Neural progenitor cell (in vitro differentiated cells): ENCODE results near the gene NDRG2.

Experiments used
- EZH2 ChIP-seq: fragments of 200-600 bp; sonication (generic); IDR thresholded peaks from 2 replicates; pipeline ENCODE4 v1.6.1; 2017; ENCODE audit warnings: antibody characterized with exemption, mild to moderate bottlenecking, moderate library complexity
- EZH2phosphoT487 ChIP-seq: fragments of 200-600 bp; sonication (generic); IDR thresholded peaks from 2 replicates; pipeline ENCODE4 v1.6.1; 2017; ENCODE audit warnings: antibody characterized with exemption
- TF ChIP-seq, protein P1 (sequence below): fragments of 200-600 bp; sonication (generic); IDR thresholded peaks from 2 replicates; pipeline ENCODE4 v1.5.1; 2017; ENCODE audit warnings: antibody characterized with exemption, mild to moderate bottlenecking

DNA sequence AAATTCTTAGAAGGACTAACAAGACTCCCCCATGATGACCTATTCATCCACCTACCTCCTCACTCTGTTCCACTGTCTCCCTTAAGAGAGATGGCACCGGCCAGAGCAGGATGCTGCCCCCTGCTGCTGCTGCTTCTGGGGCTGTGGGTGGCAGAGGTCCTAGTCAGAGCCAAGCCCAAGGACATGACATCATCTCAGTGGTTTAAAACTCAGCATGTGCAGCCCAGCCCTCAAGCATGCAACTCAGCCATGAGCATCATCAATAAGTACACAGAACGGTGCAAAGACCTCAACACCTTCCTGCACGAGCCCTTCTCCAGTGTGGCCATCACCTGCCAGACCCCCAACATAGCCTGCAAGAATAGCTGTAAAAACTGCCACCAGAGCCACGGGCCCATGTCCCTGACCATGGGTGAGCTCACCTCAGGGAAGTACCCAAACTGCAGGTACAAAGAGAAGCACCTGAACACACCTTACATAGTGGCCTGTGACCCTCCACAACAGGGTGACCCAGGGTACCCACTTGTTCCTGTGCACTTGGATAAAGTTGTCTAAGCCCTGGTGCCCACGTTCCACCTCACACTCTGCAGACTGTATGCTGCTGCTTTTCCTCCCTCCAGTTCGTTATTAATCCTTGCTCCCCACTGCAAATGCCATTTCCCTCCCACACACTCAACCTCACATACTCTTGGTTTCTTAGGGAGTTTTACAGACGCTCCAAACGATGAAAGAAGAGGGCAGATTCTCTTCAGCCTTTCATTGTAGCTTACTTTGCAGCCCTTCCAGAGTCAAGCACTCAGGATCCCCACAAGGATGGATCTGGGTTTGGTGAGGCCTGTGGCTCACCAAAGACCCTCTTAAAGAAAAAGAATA, 33.2 kb upstream of the NDRG2 start, which contains the start of gene RNASE8:
- TF ChIP-seq, protein P1, sequence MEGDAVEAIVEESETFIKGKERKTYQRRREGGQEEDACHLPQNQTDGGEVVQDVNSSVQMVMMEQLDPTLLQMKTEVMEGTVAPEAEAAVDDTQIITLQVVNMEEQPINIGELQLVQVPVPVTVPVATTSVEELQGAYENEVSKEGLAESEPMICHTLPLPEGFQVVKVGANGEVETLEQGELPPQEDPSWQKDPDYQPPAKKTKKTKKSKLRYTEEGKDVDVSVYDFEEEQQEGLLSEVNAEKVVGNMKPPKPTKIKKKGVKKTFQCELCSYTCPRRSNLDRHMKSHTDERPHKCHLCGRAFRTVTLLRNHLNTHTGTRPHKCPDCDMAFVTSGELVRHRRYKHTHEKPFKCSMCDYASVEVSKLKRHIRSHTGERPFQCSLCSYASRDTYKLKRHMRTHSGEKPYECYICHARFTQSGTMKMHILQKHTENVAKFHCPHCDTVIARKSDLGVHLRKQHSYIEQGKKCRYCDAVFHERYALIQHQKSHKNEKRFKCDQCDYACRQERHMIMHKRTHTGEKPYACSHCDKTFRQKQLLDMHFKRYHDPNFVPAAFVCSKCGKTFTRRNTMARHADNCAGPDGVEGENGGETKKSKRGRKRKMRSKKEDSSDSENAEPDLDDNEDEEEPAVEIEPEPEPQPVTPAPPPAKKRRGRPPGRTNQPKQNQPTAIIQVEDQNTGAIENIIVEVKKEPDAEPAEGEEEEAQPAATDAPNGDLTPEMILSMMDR: no peak
- TF ChIP-seq EZH2phosphoT487: no peak
- TF ChIP-seq EZH2: no peak
